ENCODE measurements around the gene TPK1. TPM values are rescaled to one million over a fixed set of nuclear protein-coding genes. Genes with fewer than 3 reads are reported as not detected.

Gene TPK1
- total and polyA plus RNA-seq, 2 of the 8 experiments (the other 6 are each of a cell fraction or from before 2014, with no cell fraction given) = 1.9 to 2.7 TPM

DNA sequence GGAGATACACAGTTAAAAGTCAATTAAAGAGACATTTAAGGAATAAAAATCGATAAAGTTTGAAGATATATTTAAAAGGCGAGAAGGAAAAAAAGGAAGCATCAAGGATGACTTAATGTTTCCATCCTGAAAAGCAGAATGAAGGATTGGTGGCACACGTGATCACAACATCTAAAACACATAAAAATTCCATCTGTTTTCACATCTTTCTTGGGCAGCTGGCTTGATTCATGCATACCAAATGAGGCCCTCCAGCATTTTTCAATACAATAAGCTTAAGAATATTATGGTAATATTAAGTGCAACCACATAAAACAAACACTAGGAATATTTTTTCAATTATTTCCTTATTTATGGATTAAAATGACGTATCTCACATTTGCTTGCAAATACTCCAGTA, 112.6 kb downstream of the TPK1 start:
- no peaks in the 10 kb centered on the region for H3K27me3 ChIP-seq (replicated peaks in 1 of 4; ENCODE audit: control insufficient read depth in 3 of 4, extremely low read depth in 1 of 4, insufficient read depth in 3 of 4, low read length in 3 of 4)
- H4K20me1 ChIP-seq (replicated peaks in 1 of 2; ENCODE audit: control insufficient read depth in 1 of 2, insufficient read depth in 2 of 2, low read length in 2 of 2) = no peaks in the 10 kb centered on the region
- H2BK15ac ChIP-seq (ENCODE audit: low read length) = no peak overlapping the region
- H3K23me2 ChIP-seq (ENCODE audit: low read depth, low read length) = no peaks in the 10 kb centered on the region
- no peak overlapping the region for H3K9ac ChIP-seq (replicated peaks in 1 of 4; ENCODE audit: extremely low read depth in 1 of 4, low read depth in 3 of 4, low read length in 3 of 4)
- H4K91ac ChIP-seq (replicated peaks; ENCODE audit: insufficient read length, low read length) = no peak overlapping the region
- H3K4me3 ChIP-seq (ENCODE audit: extremely low read depth in 1 of 4, insufficient read depth in 2 of 4, low read depth in 3 of 4, low read length in 4 of 4) = no peak overlapping the region
- FAIRE-seq = no peak
- H3K36me3 ChIP-seq (ENCODE audit: control insufficient read depth in 2 of 4, insufficient read depth in 4 of 4, low read length in 3 of 4) = no peaks in the 10 kb centered on the region
- no peaks in the 10 kb centered on the region for H3K79me1 ChIP-seq (ENCODE audit: low read depth, low read length)
- H3K18ac ChIP-seq (ENCODE audit: extremely low read depth, low read length) = no peak overlapping the region
- no peak overlapping the region for H2AFZ ChIP-seq (ENCODE audit: low read length)
- no peak overlapping the region for H3K56ac ChIP-seq (replicated peaks; ENCODE audit: insufficient read length, low read depth, low read length)
- H3K4me1 ChIP-seq (replicated peaks in 1 of 4; ENCODE audit: control insufficient read depth in 3 of 4, insufficient read depth in 4 of 4, low read length in 3 of 4) = peaks cover 0 to 4% (median 1%) of the 10 kb centered on the region in 4 experiments; a peak in 3 of 7 replicates
- no peak for DNase-seq (ENCODE audit: low read depth in 1 of 2, low spot score in 2 of 2)
- no peak overlapping the region for H3K4me2 ChIP-seq (ENCODE audit: insufficient read depth in 1 of 2, low read depth in 2 of 2, low read length in 2 of 2)
- H2BK120ac ChIP-seq (replicated peaks; ENCODE audit: low read depth, low read length) = no peak overlapping the region
- no peak overlapping the region for H2BK12ac ChIP-seq (ENCODE audit: low read depth, low read length)
- WGBS, 2 experiments (ENCODE audit: extremely low coverage in 1 of 2, insufficient coverage in 1 of 2, insufficient read length in 1 of 2, insufficient replicate concordance in 2 of 2, low coverage in 1 of 2, low lambda C conversion rate in 2 of 2, missing lambda C conversion rate in 1 of 2) = 92 to 100% methylated on average over 2 to 4 of the region's 4 CpGs
- H3K79me2 ChIP-seq (ENCODE audit: control insufficient read depth in 1 of 2, insufficient read depth in 2 of 2, low read length in 2 of 2) = no peaks in the 10 kb centered on the region
- no peak overlapping the region for H2BK5ac ChIP-seq (ENCODE audit: low read depth, low read length)
- H3K14ac ChIP-seq (ENCODE audit: insufficient read length) = no peak overlapping the region
- no peak overlapping the region for H3K27ac ChIP-seq (ENCODE audit: low read depth, low read length)
- H4K5ac ChIP-seq (ENCODE audit: insufficient read length, low read depth, low read length) = no peak overlapping the region
- no peak overlapping the region for H3K23ac ChIP-seq (ENCODE audit: insufficient read length)
- ChIA-PET POLR2A (ENCODE audit: partially characterized antibody) (no interaction called here), CTCF (ENCODE audit: partially characterized antibody) (no interaction called here)
- no peak overlapping the region for H3K4ac ChIP-seq (replicated peaks; ENCODE audit: insufficient read length, low read depth, low read length)
- no peak overlapping the region for H2BK20ac ChIP-seq (ENCODE audit: low read length)
- no peak overlapping the region for H2AK5ac ChIP-seq (ENCODE audit: low read depth, low read length)
- H4K8ac ChIP-seq (ENCODE audit: extremely low read depth, insufficient read depth, low read length) = no peak overlapping the region
- H3K9me3 ChIP-seq (ENCODE audit: insufficient read depth in 2 of 2, low read depth in 1 of 2, low read length in 1 of 2) = peaks cover 0 to 3% of the 10 kb centered on the region in 2 experiments; a peak in 2 of 4 replicates
- no peak for TF ChIP-seq RNF2 (IDR thresholded peaks at IDR 0.05; ENCODE audit: borderline replicate concordance, low read depth, low read length, missing control alignments, poor library complexity, severe bottlenecking)
- TF ChIP-seq ASH2L (IDR thresholded peaks at IDR 0.05; ENCODE audit: low read length) = no peak
- TF ChIP-seq CTBP2 (IDR thresholded peaks at IDR 0.05; ENCODE audit: borderline replicate concordance, insufficient read depth, insufficient read length, low read length) = no peak
- no peak for TF ChIP-seq POLR2A (IDR thresholded peaks at IDR 0.05; ENCODE audit: control extremely low read depth in 1 of 2, low read depth in 2 of 2, low read length in 2 of 2)
- TF ChIP-seq TAF1 (IDR thresholded peaks at IDR 0.05; ENCODE audit: low read depth, low read length) = no peak
- TF ChIP-seq SP2 (IDR thresholded peaks at IDR 0.05; ENCODE audit: low read length) = no peak
- no peak for TF ChIP-seq PHF8 (conservative IDR thresholded peaks at IDR 0.05; ENCODE audit: low read depth, low read length)
- TF ChIP-seq JUND (IDR thresholded peaks at IDR 0.05; ENCODE audit: low read length) = no peak
- TF ChIP-seq, protein P1, sequence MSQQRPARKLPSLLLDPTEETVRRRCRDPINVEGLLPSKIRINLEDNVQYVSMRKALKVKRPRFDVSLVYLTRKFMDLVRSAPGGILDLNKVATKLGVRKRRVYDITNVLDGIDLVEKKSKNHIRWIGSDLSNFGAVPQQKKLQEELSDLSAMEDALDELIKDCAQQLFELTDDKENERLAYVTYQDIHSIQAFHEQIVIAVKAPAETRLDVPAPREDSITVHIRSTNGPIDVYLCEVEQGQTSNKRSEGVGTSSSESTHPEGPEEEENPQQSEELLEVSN (IDR thresholded peaks at IDR 0.05) = no peak
- no peak for TF ChIP-seq RFX5 (IDR thresholded peaks at IDR 0.05; ENCODE audit: borderline replicate concordance, low read depth, low read length)
- no peak for TF ChIP-seq KDM4A (IDR thresholded peaks at IDR 0.05; ENCODE audit: low read depth, low read length, severe bottlenecking)
- TF ChIP-seq EGR1 (IDR thresholded peaks at IDR 0.05; ENCODE audit: borderline replicate concordance, low read depth, low read length) = no peak
- TF ChIP-seq GABPA (IDR thresholded peaks at IDR 0.05; ENCODE audit: borderline replicate concordance, insufficient read depth, low read length) = no peak
- TF ChIP-seq CEBPB (IDR thresholded peaks at IDR 0.05; ENCODE audit: low read depth, low read length) = no peak
- TF ChIP-seq POU5F1 (IDR thresholded peaks at IDR 0.05; ENCODE audit: low read depth, low read length) = no peak

Data from H1 (cell line).